GM12875 (cell line): ENCODE results near the gene TRIM24.
"Not testable (repeated sequence)": the region's sequence is repeated elsewhere in the genome, so short reads cannot be mapped to it uniquely, and the experiment has no call there.

Source experiments
- H3K4me3 ChIP-seq: one replicate; pipeline ENCODE4 v1.5.1; 2011; ENCODE audit warnings: low read depth, low read length, control low read depth
- TF ChIP-seq, protein P1 (sequence below): IDR thresholded peaks from 2 replicates; pipeline ENCODE4 v1.5.1; 2011; ENCODE audit warnings: low read depth, mild to moderate bottlenecking, control low read depth, inconsistent platforms, low read length, moderate library complexity, borderline replicate concordance; ENCODE audit not compliant: insufficient read depth

The TRIM24 gene

DNA sequence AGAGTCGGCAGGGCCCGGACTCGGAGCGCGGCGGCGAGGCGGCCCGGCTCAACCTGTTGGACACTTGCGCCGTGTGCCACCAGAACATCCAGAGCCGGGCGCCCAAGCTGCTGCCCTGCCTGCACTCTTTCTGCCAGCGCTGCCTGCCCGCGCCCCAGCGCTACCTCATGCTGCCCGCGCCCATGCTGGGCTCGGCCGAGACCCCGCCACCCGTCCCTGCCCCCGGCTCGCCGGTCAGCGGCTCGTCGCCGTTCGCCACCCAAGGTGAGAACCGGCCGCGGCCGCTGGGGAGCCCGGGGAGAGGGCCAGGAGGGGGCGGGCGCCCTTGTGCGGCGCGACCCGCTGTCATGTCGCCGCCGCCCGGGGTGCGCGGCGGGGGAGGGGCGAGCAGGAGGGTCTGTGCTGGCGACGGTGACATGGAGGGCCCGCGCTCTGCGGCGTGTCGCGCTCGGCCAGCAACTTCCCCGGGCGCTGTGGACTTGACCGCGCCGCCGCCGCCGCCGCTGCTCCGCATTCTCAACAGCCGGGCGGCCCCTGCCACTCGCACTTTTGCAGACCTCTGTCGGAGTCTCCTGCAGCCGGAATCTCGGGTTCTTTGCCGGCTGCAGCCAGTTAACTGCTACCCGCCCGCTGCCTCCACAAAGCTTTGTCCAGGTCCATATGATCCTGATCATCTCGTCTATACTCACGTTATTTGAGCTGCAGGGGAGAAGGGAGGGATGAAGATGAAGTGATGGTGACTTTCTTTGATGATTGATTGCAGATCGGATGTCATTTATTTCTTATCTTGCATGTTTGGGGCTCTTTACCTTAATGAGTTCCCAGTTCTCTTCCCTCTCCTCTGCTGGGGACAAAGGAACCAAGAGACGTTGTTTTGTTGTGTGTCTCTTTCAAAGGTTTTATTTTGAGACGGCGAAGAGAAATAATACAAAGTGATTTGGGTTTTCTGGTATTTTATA lies 869 bp downstream of the TRIM24 start:
- peak overlapping the region; percentile 96 for H3K4me3 ChIP-seq
- TF ChIP-seq, protein P1, sequence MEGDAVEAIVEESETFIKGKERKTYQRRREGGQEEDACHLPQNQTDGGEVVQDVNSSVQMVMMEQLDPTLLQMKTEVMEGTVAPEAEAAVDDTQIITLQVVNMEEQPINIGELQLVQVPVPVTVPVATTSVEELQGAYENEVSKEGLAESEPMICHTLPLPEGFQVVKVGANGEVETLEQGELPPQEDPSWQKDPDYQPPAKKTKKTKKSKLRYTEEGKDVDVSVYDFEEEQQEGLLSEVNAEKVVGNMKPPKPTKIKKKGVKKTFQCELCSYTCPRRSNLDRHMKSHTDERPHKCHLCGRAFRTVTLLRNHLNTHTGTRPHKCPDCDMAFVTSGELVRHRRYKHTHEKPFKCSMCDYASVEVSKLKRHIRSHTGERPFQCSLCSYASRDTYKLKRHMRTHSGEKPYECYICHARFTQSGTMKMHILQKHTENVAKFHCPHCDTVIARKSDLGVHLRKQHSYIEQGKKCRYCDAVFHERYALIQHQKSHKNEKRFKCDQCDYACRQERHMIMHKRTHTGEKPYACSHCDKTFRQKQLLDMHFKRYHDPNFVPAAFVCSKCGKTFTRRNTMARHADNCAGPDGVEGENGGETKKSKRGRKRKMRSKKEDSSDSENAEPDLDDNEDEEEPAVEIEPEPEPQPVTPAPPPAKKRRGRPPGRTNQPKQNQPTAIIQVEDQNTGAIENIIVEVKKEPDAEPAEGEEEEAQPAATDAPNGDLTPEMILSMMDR, result 0 out of 2 replicates have a peak, but pooled peaks have one; percentile 11

DNA sequence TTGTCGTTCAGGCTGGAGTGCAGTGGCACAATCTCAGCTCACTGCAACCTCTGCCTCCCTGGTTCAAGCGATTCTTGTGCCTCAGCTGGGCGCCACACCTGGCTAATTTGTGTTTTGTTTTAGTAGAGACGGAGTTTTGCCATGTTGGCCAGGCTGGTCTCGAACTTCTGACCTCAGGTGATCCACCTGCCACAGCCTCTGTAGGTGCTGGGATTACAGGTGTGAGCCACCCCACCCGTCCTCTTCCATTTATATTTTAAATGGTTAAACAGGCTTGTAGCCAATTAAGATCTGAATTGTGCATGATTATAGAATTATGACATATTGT lies 3.2 kb downstream of the TRIM24 start:
- not testable (repeated sequence) for H3K4me3 ChIP-seq

DNA sequence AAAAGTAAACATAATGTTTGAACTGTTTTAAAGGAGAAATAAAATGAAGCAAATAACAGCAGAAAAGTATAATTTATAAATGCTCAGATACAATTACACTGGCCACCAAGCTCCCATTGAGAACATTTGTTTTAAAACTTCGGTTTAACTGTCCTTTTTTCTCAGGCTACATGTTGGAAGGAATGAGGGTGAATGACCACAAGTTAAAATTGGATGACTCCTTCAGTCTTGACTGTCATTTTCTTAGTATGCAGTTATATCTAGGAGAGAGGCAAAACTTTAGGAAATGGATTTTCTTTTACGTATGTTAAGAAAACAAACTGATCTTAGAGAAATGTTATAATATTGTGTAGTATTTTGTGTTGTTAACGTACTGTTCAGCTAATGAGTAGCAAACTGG lies 5.0 kb downstream of the TRIM24 start:
- no peak overlapping the region for H3K4me3 ChIP-seq
- TF ChIP-seq, protein P1, result no peak

DNA sequence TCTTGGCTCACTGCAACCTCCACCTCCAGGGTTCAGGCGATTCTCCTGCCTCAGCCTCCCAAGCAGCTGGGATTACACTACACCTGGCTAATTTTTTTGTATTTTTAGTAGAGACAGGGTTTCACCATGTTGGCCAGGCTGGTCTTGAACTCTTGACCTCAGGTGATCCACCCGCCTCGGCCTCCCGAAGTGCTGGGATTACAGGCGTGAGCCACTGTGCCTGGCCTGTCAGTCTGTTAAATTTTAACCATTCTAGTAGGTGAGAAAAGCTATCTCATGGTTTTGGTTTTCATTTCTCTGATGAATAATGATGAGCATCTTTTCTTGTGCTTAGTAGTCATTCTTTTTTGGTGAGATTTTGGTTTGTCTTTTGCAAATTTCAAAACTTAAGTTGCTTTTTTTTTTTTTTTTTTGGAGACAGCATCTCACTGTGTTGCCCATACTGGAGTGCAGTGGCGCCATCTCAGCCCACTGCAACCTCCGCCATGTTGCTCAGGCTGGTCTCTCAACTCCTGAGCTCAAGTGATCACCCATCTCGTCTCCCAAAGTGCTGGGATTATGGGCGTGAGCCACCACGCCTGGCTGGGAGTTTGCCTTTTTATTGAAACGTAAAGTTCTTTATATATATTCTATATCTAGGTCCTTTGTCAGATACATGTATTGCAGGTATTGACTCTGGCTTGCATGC lies 6.2 kb downstream of the TRIM24 start:
- not testable (repeated sequence) for H3K4me3 ChIP-seq

DNA sequence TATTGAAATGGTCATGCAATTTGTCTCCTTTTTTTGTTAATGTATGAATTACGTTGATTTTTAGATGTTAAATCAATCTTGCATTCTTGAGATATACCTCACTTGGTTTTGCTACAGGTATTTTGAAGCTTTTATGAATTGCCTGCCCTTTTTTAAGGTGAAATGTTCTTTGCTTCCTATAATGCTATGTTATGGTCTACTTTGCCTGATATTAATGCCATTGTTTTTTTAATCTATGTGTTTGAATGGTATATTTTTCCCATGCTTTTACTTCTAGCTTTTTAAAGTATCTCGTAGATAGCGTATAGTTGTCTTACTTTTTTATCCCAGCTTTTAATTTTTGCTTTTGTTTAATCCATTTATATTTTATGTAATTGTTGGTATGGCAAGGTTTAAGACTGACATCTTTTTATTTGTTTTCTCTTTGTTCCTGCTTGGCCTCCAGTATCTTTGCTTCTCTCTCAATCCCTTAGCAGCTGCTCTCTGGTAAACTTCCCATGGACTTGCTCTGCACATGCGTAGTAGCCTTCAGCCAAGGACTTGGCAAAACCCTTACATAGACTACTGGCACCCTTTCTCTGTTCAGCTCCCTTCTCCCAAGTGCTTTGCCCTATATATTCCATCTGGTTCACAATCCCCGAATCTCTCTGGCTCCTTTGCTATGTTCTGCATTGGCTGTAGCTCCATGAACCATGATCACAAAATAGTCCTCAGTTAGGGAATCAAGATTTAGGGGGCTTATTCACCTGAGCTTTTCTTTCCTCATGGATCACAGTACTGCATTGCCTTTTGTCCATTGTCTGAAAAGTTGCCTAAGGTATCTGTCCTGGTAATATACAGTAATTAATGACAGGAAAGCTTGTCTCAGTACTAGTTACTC lies 8.4 kb downstream of the TRIM24 start:
- TF ChIP-seq, protein P1, result no peak
- no peak overlapping the region for H3K4me3 ChIP-seq

DNA sequence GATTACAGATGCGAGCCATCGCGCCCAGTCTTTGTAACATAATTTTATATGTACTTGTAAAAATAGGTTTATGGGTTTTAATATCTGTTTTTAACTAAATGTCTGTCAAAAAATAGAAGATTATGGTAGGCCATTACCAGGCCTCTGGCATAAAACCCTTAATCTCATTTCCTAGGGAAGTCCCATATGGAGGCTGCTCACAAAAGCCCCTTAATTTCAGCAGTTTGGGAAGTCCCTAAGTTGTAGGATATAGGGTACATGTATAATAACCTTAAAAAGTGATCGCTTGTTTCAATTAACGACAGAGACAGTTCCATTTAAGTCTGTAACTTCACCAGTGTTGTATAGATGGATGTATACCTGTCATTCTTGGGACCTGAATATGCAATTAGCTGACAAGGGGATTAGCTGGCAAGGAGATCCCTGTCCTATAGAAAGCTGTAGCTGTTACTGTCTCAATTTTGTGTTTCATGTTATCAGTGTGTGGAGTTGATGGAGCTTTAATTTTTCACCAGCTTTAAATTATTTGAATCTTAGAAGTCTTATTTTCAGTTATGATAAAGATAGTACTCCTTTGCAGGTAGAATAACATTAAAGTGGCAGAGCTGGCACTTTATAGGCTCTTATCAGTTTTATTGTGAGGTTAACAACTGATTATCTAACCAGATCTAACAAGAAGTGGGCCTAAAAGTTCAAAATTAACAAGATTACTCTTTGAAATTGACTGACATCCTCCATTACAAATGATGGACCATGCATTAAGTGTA lies 10.5 kb downstream of the TRIM24 start:
- no peak overlapping the region for H3K4me3 ChIP-seq

DNA sequence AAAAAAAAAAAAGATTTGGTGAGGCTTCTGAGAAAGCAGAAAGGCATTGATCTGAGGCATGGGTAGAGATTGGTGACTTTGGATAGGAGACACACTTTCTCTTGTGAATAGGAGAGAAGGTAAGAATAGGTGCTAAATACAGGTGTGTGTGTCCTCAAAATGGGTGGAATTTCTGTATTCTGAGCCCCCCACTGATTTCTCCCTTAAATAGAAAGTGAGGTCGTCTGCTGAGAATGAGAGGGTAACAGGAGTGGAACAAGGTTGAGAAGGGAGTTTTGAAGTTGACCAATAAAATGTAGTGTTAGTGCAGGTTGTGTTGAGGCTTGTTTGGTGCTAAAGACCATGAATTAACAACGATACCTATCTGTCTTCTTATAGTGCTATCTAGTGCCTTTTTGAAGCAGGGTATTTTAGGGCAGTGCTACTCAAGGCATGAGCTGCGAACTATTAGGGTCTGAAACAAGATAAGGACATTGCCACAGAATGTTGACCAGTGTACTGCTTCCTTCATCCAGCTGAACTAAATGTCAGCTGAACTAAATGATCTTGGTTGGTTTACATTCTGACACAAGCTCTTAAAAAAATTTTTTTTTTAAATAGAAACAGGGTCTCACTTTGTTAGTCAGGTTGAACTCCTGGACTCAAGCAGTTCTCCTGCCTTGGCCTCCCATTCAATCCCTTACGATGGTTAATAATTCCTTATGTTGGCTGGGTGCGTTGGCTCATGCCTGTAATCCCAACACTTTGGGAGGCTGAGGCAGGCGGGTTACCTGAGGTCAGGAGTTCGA lies 12.4 kb downstream of the TRIM24 start:
- TF ChIP-seq, protein P1, result no peak
- no peak overlapping the region for H3K4me3 ChIP-seq

More for the DNA sequence above, 10.5 kb downstream of the TRIM24 start:
- TF ChIP-seq, protein P1, result no peak
